GM19468 (cell line): ENCODE measurements around the gene SGK1.
A peak's percentile ranks its signal among the peaks of the same experiment; 100 is the strongest.
"Not testable (repeated sequence)": the region's sequence is repeated elsewhere in the genome, so short reads cannot be mapped to it uniquely, and the experiment has no call there.

Experiments used
- ATAC-seq: cut with Tn5 transposase; IDR thresholded peaks from one replicate; pipeline ENCODE4 v1.9.1; 2021; ENCODE audit warnings: mild to moderate bottlenecking, moderate library complexity, moderate number of reproducible peaks; ENCODE audit not compliant: unreplicated experiment; ENCODE audit errors: extremely low read depth

SGK1 gene

GRCh38 chr6:134258849-134259306 lies 59.0 kb downstream of the SGK1 start:
- no peak for ATAC-seq

GRCh38 chr6:134257516-134257915 lies 60.4 kb downstream of the SGK1 start:
- no peak for ATAC-seq

- ATAC-seq: no peak
These were observed 61.0 kb downstream of the SGK1 start for GRCh38 chr6:134256862-134257261.

- not testable (repeated sequence) for ATAC-seq
These were observed 62.6 kb downstream of the SGK1 start for GRCh38 chr6:134255280-134255679.

- no peak for ATAC-seq
These were observed 63.8 kb downstream of the SGK1 start for GRCh38 chr6:134254118-134254517.

- ATAC-seq: no peak
These were observed 64.2 kb downstream of the SGK1 start for GRCh38 chr6:134253681-134254080.

GRCh38 chr6:134251320-134251719 lies 66.6 kb downstream of the SGK1 start:
- ATAC-seq: no peak

- no peak for ATAC-seq
These were observed 67.1 kb downstream of the SGK1 start for GRCh38 chr6:134250776-134251175.

- ATAC-seq: no peak
These were observed 67.9 kb downstream of the SGK1 start for GRCh38 chr6:134249759-134250602.

GRCh38 chr6:134249239-134249758 lies 68.6 kb downstream of the SGK1 start:
- no peak for ATAC-seq

GRCh38 chr6:134247844-134248580 lies 69.9 kb downstream of the SGK1 start:
- ATAC-seq: no peak

GRCh38 chr6:134247231-134247833 lies 70.6 kb downstream of the SGK1 start:
- peak; percentile 86 for ATAC-seq

GRCh38 chr6:134245706-134246105 lies 72.2 kb downstream of the SGK1 start:
- ATAC-seq: no peak

- no peak for ATAC-seq
These were observed 72.9 kb downstream of the SGK1 start for GRCh38 chr6:134245041-134245440.

- ATAC-seq: no peak
These were observed 77.1 kb downstream of the SGK1 start for GRCh38 chr6:134240665-134241431.

- ATAC-seq: no peak
These were observed 78.7 kb downstream of the SGK1 start for GRCh38 chr6:134238960-134239795.

- ATAC-seq: no peak
These were observed 79.9 kb downstream of the SGK1 start for GRCh38 chr6:134238006-134238405.

- ATAC-seq: peak; percentile 85
These were observed 81.8 kb downstream of the SGK1 start for GRCh38 chr6:134235937-134236751.
